ENCODE results near the gene ST3GAL3. TPM values are rescaled to one million over a fixed set of nuclear protein-coding genes. Genes with fewer than 3 reads are reported as not detected.
A peak's percentile ranks its signal among the peaks of the same experiment; 100 is the strongest.
"Not testable (repeated sequence)": the region's sequence is repeated elsewhere in the genome, so short reads cannot be mapped to it uniquely, and the experiment has no call there.

The ST3GAL3 gene
- total RNA-seq, 1 donor from 2014 or later: 34.3 TPM

- TF ChIP-seq CTCF (IDR thresholded peaks at IDR 0.05): no peak
- H3K9me3 ChIP-seq: no peaks in the 10 kb centered on the region
- DNase-seq (ENCODE audit: low spot score in 2 of 2): no peak
- peaks cover 0 to 8% of the 10 kb centered on the region in 2 donors for H3K4me1 ChIP-seq
- no peak overlapping the region for H3K4me3 ChIP-seq
- H3K27me3 ChIP-seq: no peaks in the 10 kb centered on the region
- no peak overlapping the region for H3K27ac ChIP-seq
- H3K36me3 ChIP-seq: no peaks in the 10 kb centered on the region
- intact Hi-C loops (cut with DNase I): loop anchor here (5.0 kb wide), 1 partner anchor 282 kb away; no protein-coding TSS in a partner anchor
Measured at GRCh38 chr1:43824795-43825194, 117.5 kb downstream of the ST3GAL3 start.

GRCh38 chr1:43828574-43828973 lies 121.2 kb downstream of the ST3GAL3 start:
- no peaks in the 10 kb centered on the region for H3K9me3 ChIP-seq
- TF ChIP-seq CTCF (IDR thresholded peaks at IDR 0.05): no peak
- no peak for DNase-seq (ENCODE audit: low spot score in 2 of 2)
- H3K4me3 ChIP-seq: no peak overlapping the region
- H3K27me3 ChIP-seq: no peaks in the 10 kb centered on the region
- H3K36me3 ChIP-seq: no peaks in the 10 kb centered on the region
- H3K27ac ChIP-seq: no peak overlapping the region
- no peaks in the 10 kb centered on the region for H3K4me1 ChIP-seq
- intact Hi-C loops (cut with DNase I): no loop called here

- Histone ChIP-seq H3K36me3 (no peaks in the 10 kb centered on the region), H3K27me3 (no peaks in the 10 kb centered on the region), H3K4me3 (no peak overlapping the region), H3K9me3 (no peaks in the 10 kb centered on the region), H3K4me1 (no peaks in the 10 kb centered on the region), H3K27ac (no peak overlapping the region)
- intact Hi-C loops (cut with DNase I): no loop called here
- DNase-seq (ENCODE audit: low spot score in 2 of 2): no peak
- TF ChIP-seq CTCF (IDR thresholded peaks at IDR 0.05): no peak
Measured at GRCh38 chr1:43830802-43831201, 123.5 kb downstream of the ST3GAL3 start.

- Histone ChIP-seq H3K9me3 (no peaks in the 10 kb centered on the region), H3K27me3 (no peaks in the 10 kb centered on the region), H3K27ac (no peak overlapping the region), H3K36me3 (no peaks in the 10 kb centered on the region), H3K4me3 (no peak overlapping the region), H3K4me1 (peaks cover 0 to 2% of the 10 kb centered on the region in 2 donors)
- DNase-seq (ENCODE audit: low spot score in 2 of 2): no peak
- no peak for TF ChIP-seq CTCF (IDR thresholded peaks at IDR 0.05)
- intact Hi-C loops (cut with DNase I): no loop called here
Measured at GRCh38 chr1:43831851-43832250, 124.5 kb downstream of the ST3GAL3 start.

GRCh38 chr1:43832255-43832654 lies 124.9 kb downstream of the ST3GAL3 start:
- no peak for TF ChIP-seq CTCF (IDR thresholded peaks at IDR 0.05)
- no peaks in the 10 kb centered on the region for H3K27me3 ChIP-seq
- DNase-seq (ENCODE audit: low spot score in 2 of 2): no peak
- H3K27ac ChIP-seq: no peak overlapping the region
- intact Hi-C loops (cut with DNase I): no loop called here
- H3K9me3 ChIP-seq: no peaks in the 10 kb centered on the region
- H3K4me3 ChIP-seq: no peak overlapping the region
- H3K4me1 ChIP-seq: peaks cover 0 to 2% of the 10 kb centered on the region in 2 donors
- no peaks in the 10 kb centered on the region for H3K36me3 ChIP-seq

GRCh38 chr1:43832998-43833397 lies 125.7 kb downstream of the ST3GAL3 start:
- Histone ChIP-seq H3K4me3 (no peak overlapping the region), H3K4me1 (peaks cover 0 to 2% of the 10 kb centered on the region in 2 donors), H3K27me3 (no peaks in the 10 kb centered on the region), H3K36me3 (no peaks in the 10 kb centered on the region), H3K27ac (no peak overlapping the region), H3K9me3 (no peaks in the 10 kb centered on the region)
- TF ChIP-seq CTCF (IDR thresholded peaks at IDR 0.05): no peak
- DNase-seq (ENCODE audit: low spot score in 2 of 2): no peak
- intact Hi-C loops (cut with DNase I): no loop called here

- peak overlapping the region; percentile 42 to 70 for H3K27ac ChIP-seq
- H3K36me3 ChIP-seq; H3K4me3 ChIP-seq; H3K9me3 ChIP-seq; DNase-seq (ENCODE audit: low spot score in 2 of 2); H3K4me1 ChIP-seq; intact Hi-C loops (cut with DNase I); H3K27me3 ChIP-seq: not testable (repeated sequence)
Measured at GRCh38 chr1:43833902-43834279, 126.6 kb downstream of the ST3GAL3 start.

All from ascending aorta (tissue), 2 donors.